Keratinocyte (primary cell): ENCODE data around the gene MED17. TPM values are rescaled to one million over a fixed set of nuclear protein-coding genes. Genes with fewer than 3 reads are reported as not detected.

Experiments used
- DNase-seq: peaks from one replicate; pipeline ENCODE4 v3.0.0-alpha.2; 2011; ENCODE audit warnings: low read depth, missing footprints, low spot score
- FAIRE-seq: peaks from 2 replicates; lab custom pipeline; 2011; peaks lifted over from hg19 to GRCh38; lab: Jason Lieb, UNC
- H2AFZ ChIP-seq: 2 replicates; pipeline ENCODE4 v1.6.0; 2012; ENCODE audit warnings: low read length, control low read depth, inconsistent platforms; ENCODE audit not compliant: control insufficient read depth
- H3K27ac ChIP-seq: 2 replicates; pipeline ENCODE4 v1.5.1; 2011; ENCODE audit warnings: low read length; ENCODE audit not compliant: control insufficient read depth, insufficient read depth
- H3K27me3 ChIP-seq: 3 replicates; pipeline ENCODE4 v1.6.0; 2011; ENCODE audit warnings: low read length; ENCODE audit not compliant: control insufficient read depth, insufficient read depth; ENCODE audit errors: extremely low read depth
- H3K36me3 ChIP-seq, 2 experiments: 2 replicates in 1 of 2; 3 replicates in 1 of 2; pipeline ENCODE4 v1.5.1; 2011; ENCODE audit warnings: low read length in 2 of 2, mild to moderate bottlenecking in 1 of 2; ENCODE audit not compliant: control insufficient read depth in 2 of 2, insufficient read depth in 2 of 2; ENCODE audit errors: extremely low read depth in 1 of 2
- H3K4me1 ChIP-seq: 3 replicates; pipeline ENCODE4 v1.5.1; 2011; ENCODE audit warnings: low read length; ENCODE audit not compliant: control insufficient read depth, insufficient read depth; ENCODE audit errors: extremely low read depth
- H3K4me2 ChIP-seq: 3 replicates; pipeline ENCODE4 v1.6.0; 2011; ENCODE audit warnings: low read depth, low read length; ENCODE audit not compliant: control insufficient read depth, insufficient read depth; ENCODE audit errors: extremely low read depth
- H3K4me3 ChIP-seq, 3 experiments: fragments of 200-600 bp in 1 of 3; sonication (generic) in 1 of 3; 2 replicates in 2 of 3; 3 replicates in 1 of 3; pipeline ENCODE4 v1.5.1; 2011 to 2016; ENCODE audit warnings: low read length in 3 of 3, mild to moderate bottlenecking in 3 of 3, control low read depth in 2 of 3, inconsistent platforms in 1 of 3, low read depth in 1 of 3, mixed read lengths in 1 of 3, mixed run types in 1 of 3, moderate library complexity in 1 of 3; ENCODE audit not compliant: control insufficient read depth in 2 of 3, insufficient read depth in 2 of 3; ENCODE audit errors: extremely low read depth in 1 of 3
- H3K79me2 ChIP-seq: 2 replicates; pipeline ENCODE4 v1.6.0; 2012; ENCODE audit warnings: low read length; ENCODE audit not compliant: control insufficient read depth, insufficient read depth
- H3K9ac ChIP-seq: 3 replicates; pipeline ENCODE4 v1.6.0; 2011; ENCODE audit warnings: low read length; ENCODE audit not compliant: control insufficient read depth, insufficient read depth; ENCODE audit errors: extremely low read depth
- H3K9me1 ChIP-seq: 3 replicates; pipeline ENCODE4 v1.6.0; 2011; ENCODE audit warnings: low read length; ENCODE audit not compliant: control insufficient read depth, insufficient read depth; ENCODE audit errors: extremely low read depth
- H3K9me3 ChIP-seq: 2 replicates; pipeline ENCODE4 v1.5.1; 2012; ENCODE audit warnings: low read depth, low read length; ENCODE audit not compliant: control insufficient read depth
- H4K20me1 ChIP-seq: 3 replicates; pipeline ENCODE4 v1.6.0; 2011; ENCODE audit warnings: low read length; ENCODE audit not compliant: control insufficient read depth, insufficient read depth; ENCODE audit errors: extremely low read depth
- CTCF ChIP-seq, 3 experiments: IDR thresholded peaks in 1 of 3; conservative IDR thresholded peaks in 1 of 3; optimal IDR thresholded peaks in 1 of 3; 2 replicates in 2 of 3; 3 replicates in 1 of 3; pipeline versions ENCODE3 to v1.5.1; 2011; ENCODE audit warnings: low read length in 3 of 3, mild to moderate bottlenecking in 3 of 3, moderate library complexity in 2 of 3, control low read depth in 1 of 3, inconsistent platforms in 1 of 3; ENCODE audit not compliant: insufficient read depth in 2 of 3; ENCODE audit errors: extremely low read depth in 1 of 3
- EZH2 ChIP-seq: IDR thresholded peaks from one replicate; pipeline ENCODE4 v1.6.1; 2012; ENCODE audit warnings: inconsistent platforms, mild to moderate bottlenecking, low read length, moderate library complexity
- dilution Hi-C: fragments of 300-500 bp; cut with MboI; formaldehyde crosslinking; loops from one replicate; pipeline ENCODE4 v1.7.0; 2020; ENCODE audit warnings: low sequenced_read_pairs; ENCODE audit not compliant: extremely low pct_ligation_motif_present
- polyA plus RNA-seq, 5 experiments: library from polyadenylated mRNA; depleted of rRNA in 3 of 5; stranded (reverse) in 3 of 5; stranded (forward) in 1 of 5; unstranded in 1 of 5; fragments of >200 nt; gene quantifications; 1 replicate in 1 of 5; 2 replicates in 3 of 5; 3 replicates in 1 of 5; pipeline versions ENCODE4 v1.2.1 to v1.2.3, GENCODE V29; 2011 to 2012; ENCODE audit warnings: missing spikeins in 2 of 5, low read depth in 1 of 5, low replicate concordance in 1 of 5

MED17 gene
- polyA plus RNA-seq, 1 donor (not counting 4 experiments of a cell fraction or from before 2014, with no cell fraction given) = 25.1 TPM

- Histone ChIP-seq H3K9me3 (no peaks in the 10 kb centered on the region), H3K27ac (no peak overlapping the region), H3K27me3 (no peaks in the 10 kb centered on the region), H3K36me3 (no peaks in the 10 kb centered on the region), H2AFZ (no peak overlapping the region), H3K4me2 (no peak overlapping the region), H3K4me1 (no peaks in the 10 kb centered on the region), H3K9me1 (no peaks in the 10 kb centered on the region), H3K4me3 (no peak overlapping the region), H3K9ac (no peak overlapping the region), H3K79me2 (no peaks in the 10 kb centered on the region), H4K20me1 (no peaks in the 10 kb centered on the region)
- no peak for TF ChIP-seq EZH2
- TF ChIP-seq CTCF (optimal IDR thresholded peaks at IDR 0.05 in 1 of 3, IDR thresholded peaks at IDR 0.05 in 1 of 3, conservative IDR thresholded peaks at IDR 0.05 in 1 of 3; ENCODE audit: extremely low read depth in 1 of 3, insufficient read depth in 2 of 3, low read length in 3 of 3) = no peak
- FAIRE-seq (no peak), DNase-seq (no peak)
- dilution Hi-C loops = no loop called here
Measured at GRCh38 chr11:93753241-93753640, 30.8 kb upstream of the MED17 start.

GRCh38 chr11:93756748-93757147 lies 27.3 kb upstream of the MED17 start:
- H3K4me1 ChIP-seq = no peaks in the 10 kb centered on the region
- no peak for FAIRE-seq

More at GRCh38 chr11:93756748-93757147, 27.3 kb upstream of the MED17 start:
- dilution Hi-C loops = no loop called here
- Histone ChIP-seq H3K4me3 (no peak overlapping the region), H3K36me3 (no peaks in the 10 kb centered on the region), H3K79me2 (no peaks in the 10 kb centered on the region), H3K9ac (no peak overlapping the region), H3K27ac (no peak overlapping the region), H3K4me2 (no peak overlapping the region), H3K27me3 (no peaks in the 10 kb centered on the region), H3K9me1 (no peaks in the 10 kb centered on the region), H2AFZ (no peak overlapping the region), H4K20me1 (no peaks in the 10 kb centered on the region), H3K9me3 (no peaks in the 10 kb centered on the region)
- TF ChIP-seq EZH2 (no peak), CTCF (optimal IDR thresholded peaks at IDR 0.05 in 1 of 3, IDR thresholded peaks at IDR 0.05 in 1 of 3, conservative IDR thresholded peaks at IDR 0.05 in 1 of 3; ENCODE audit: extremely low read depth in 1 of 3, insufficient read depth in 2 of 3, low read length in 3 of 3) (no peak)
- no peak for DNase-seq
